ENCODE results near the gene NXNL2. TPM values are rescaled to one million over a fixed set of nuclear protein-coding genes. Genes with fewer than 3 reads are reported as not detected.

NXNL2 gene
- total and polyA plus RNA-seq, 12 donors, result 0.09 TPM; not detected in 11

DNA sequence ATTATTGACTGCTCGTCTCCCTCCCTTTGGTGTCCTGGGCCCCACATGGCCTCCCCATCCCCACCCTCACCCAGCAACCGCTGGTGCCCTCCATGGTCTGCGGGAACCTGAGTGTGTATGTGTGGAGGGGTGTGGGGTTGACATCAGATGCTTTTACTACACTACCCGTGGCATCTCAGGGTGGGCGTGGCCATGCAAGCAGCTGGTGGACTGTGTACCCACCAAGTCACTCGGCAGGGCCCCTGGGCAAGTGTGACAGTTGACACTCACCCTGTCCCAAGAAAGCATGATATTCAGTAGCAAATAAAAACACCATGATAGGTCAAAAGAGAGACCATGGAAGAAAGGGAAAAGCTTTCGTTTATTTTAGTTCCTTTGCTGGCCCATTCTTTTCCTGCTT, 7.4 kb upstream of the NXNL2 start:
- intact Hi-C loops (cut with DNase I), result no loop called here
- Histone ChIP-seq H3K9me3 (no peaks in the 10 kb centered on the region), H3K36me3 (no peaks in the 10 kb centered on the region), H3K27me3 (peaks cover 0 to 31% (median 0%) of the 10 kb centered on the region in 7 donors), H3K27ac (no peak overlapping the region), H3K4me1 (peaks cover 0 to 8% (median 0%) of the 10 kb centered on the region in 9 donors), H3K4me3 (no peak overlapping the region)
- 83 to 89% methylated on average over 7 of the region's 7 CpGs for WGBS, 2 donors
- ATAC-seq, result no peak
- TF ChIP-seq CTCF (IDR thresholded peaks at IDR 0.05), result no peak
- DNase-seq, result no peak

DNA sequence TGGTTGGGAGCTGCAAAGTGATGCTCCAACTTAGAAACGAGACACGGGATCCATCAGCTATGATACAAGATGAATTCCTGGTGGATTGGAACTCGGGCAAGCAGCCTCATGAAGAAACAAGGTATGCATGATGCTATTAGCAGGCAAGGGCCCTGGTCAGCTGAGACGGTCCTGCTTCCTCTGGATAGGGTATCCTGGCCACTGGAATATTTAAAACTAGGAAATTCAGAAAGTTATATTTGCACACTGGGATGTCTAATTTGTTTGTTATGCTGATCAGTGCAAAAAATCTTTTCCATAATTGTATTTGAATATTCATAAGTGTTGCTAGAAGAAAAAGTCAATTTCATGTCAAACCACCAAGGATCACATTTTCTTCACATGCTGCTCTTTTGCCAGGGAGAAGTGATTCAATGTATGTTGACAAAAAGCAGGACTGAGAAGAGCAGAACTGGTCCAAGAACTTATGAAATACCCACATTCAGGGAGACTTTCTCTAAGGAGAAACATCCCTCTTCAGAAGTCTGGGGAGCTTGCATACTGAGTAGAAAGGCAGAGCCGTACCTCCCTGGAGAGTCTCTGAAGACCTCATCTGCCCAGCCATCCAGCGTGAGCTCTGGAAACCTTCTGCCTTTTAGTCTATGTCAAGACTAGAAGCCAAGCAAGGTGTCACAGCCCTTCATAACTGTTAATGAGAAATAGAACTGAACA, 6.7 kb upstream of the NXNL2 start:
- Histone ChIP-seq H3K27me3 (peaks cover 0 to 32% (median 0%) of the 10 kb centered on the region in 7 donors), H3K36me3 (no peaks in the 10 kb centered on the region), H3K4me1 (peaks cover 0 to 8% (median 0%) of the 10 kb centered on the region in 9 donors), H3K9me3 (no peaks in the 10 kb centered on the region), H3K4me3 (no peak overlapping the region), H3K27ac (no peak overlapping the region)
- no peak for TF ChIP-seq CTCF (IDR thresholded peaks at IDR 0.05)
- no peak for DNase-seq
- 92 to 93% methylated on average over 6 of the region's 6 CpGs for WGBS, 2 donors
- intact Hi-C loops (cut with DNase I), result no loop called here
- no peak for ATAC-seq

- Histone ChIP-seq H3K4me3 (no peak overlapping the region), H3K36me3 (no peaks in the 10 kb centered on the region), H3K27me3 (peaks cover 0 to 30% (median 5%) of the 10 kb centered on the region in 7 donors), H3K9me3 (no peaks in the 10 kb centered on the region), H3K27ac (peak overlapping the region in 3 of 10 donors; percentile 12 to 43 (median 19)), H3K4me1 (peaks cover 0 to 8% (median 0%) of the 10 kb centered on the region in 9 donors)
- WGBS, 2 donors, result 89 to 92% methylated on average over 6 of the region's 6 CpGs
- intact Hi-C loops (cut with DNase I), result no loop called here
- DNase-seq, result no peak
- no peak for TF ChIP-seq CTCF (IDR thresholded peaks at IDR 0.05)
- ATAC-seq, result no peak
Observed at GRCh38 chr9:88529496-88529895, 5.5 kb upstream of the NXNL2 start.

- H3K27ac ChIP-seq, result peak overlapping the region in 5 of 10 donors; percentile 12 to 49 (median 24)
- intact Hi-C loops (cut with DNase I), result loop anchor here in 1 of 10 donors (10.0 kb wide), 1 partner anchor 115 kb away; no protein-coding TSS in a partner anchor
Observed at GRCh38 chr9:88530051-88530450, 4.9 kb upstream of the NXNL2 start.

More at GRCh38 chr9:88530051-88530450, 4.9 kb upstream of the NXNL2 start:
- H3K4me1 ChIP-seq, result peaks cover 0 to 9% (median 2%) of the 10 kb centered on the region in 9 donors
- TF ChIP-seq CTCF (IDR thresholded peaks at IDR 0.05), result no peak
- no peak overlapping the region for H3K4me3 ChIP-seq
- no peaks in the 10 kb centered on the region for H3K36me3 ChIP-seq
- H3K9me3 ChIP-seq, result no peaks in the 10 kb centered on the region
- no peak for ATAC-seq
- peaks cover 0 to 29% (median 5%) of the 10 kb centered on the region in 7 donors for H3K27me3 ChIP-seq
- DNase-seq, result no peak
- 79 to 87% methylated on average over 1 of the region's 1 CpG for WGBS, 2 donors

Data from heart right ventricle (tissue), 16 donors.